GM21529 (cell line): ENCODE data around the gene ZCCHC10.
A peak's percentile ranks its signal among the peaks of the same experiment; 100 is the strongest.

Source experiments
- ATAC-seq: cut with Tn5 transposase; IDR thresholded peaks from one replicate; pipeline ENCODE4 v1.9.1; 2021; ENCODE audit not compliant: unreplicated experiment

Gene ZCCHC10

GRCh38 chr5:133025804-133026663, at the start of gene ZCCHC10:
ZCCHC10 (minus strand) TSS chr5:133026549; CDS start chr5:133026537, 12 bp downstream.
- peak; percentile 98 for ATAC-seq

- no peak for ATAC-seq
These were observed 49.5 kb upstream of the ZCCHC10 start for GRCh38 chr5:133075572-133076536.

GRCh38 chr5:133072021-133072420, 45.7 kb upstream of the ZCCHC10 start:
- no peak for ATAC-seq

GRCh38 chr5:133066045-133066444, 39.7 kb upstream of the ZCCHC10 start:
- ATAC-seq = no peak

- no peak for ATAC-seq
These were observed 39.1 kb upstream of the ZCCHC10 start for GRCh38 chr5:133065471-133065870.

- no peak for ATAC-seq
These were observed 37.6 kb upstream of the ZCCHC10 start for GRCh38 chr5:133063965-133064364.

- no peak for ATAC-seq
These were observed 35.9 kb upstream of the ZCCHC10 start for GRCh38 chr5:133062276-133062675.

- no peak for ATAC-seq
These were observed 33.3 kb upstream of the ZCCHC10 start for GRCh38 chr5:133059621-133060020.

GRCh38 chr5:133056891-133057290, 30.5 kb upstream of the ZCCHC10 start:
- no peak for ATAC-seq

GRCh38 chr5:133054697-133055471, 28.5 kb upstream of the ZCCHC10 start:
- no peak for ATAC-seq

- ATAC-seq = no peak
These were observed 27.1 kb upstream of the ZCCHC10 start for GRCh38 chr5:133053448-133053847.

GRCh38 chr5:133052317-133053175, 26.2 kb upstream of the ZCCHC10 start:
- ATAC-seq = peak; percentile 41

- ATAC-seq = peak; percentile 79
These were observed 25.4 kb upstream of the ZCCHC10 start, which contains the start of gene HSPA4 for GRCh38 chr5:133051542-133052316. HSPA4 (plus strand) TSS chr5:133052013; CDS start chr5:133052251, 238 bp downstream.

- peak; percentile 15 for ATAC-seq
These were observed 24.8 kb upstream of the ZCCHC10 start for GRCh38 chr5:133051061-133051541.

- ATAC-seq = no peak
These were observed 24.2 kb upstream of the ZCCHC10 start for GRCh38 chr5:133050521-133050920.

GRCh38 chr5:133049726-133050048, 23.3 kb upstream of the ZCCHC10 start:
- no peak for ATAC-seq

- no peak for ATAC-seq
These were observed 22.8 kb upstream of the ZCCHC10 start for GRCh38 chr5:133048993-133049725.

GRCh38 chr5:133047404-133047803, 21.1 kb upstream of the ZCCHC10 start:
- ATAC-seq = no peak
